ENCODE data around the gene CSPG4.
"Not testable (repeated sequence)": the region's sequence is repeated elsewhere in the genome, so short reads cannot be mapped to it uniquely, and the experiment has no call there.

The CSPG4 gene

DNA sequence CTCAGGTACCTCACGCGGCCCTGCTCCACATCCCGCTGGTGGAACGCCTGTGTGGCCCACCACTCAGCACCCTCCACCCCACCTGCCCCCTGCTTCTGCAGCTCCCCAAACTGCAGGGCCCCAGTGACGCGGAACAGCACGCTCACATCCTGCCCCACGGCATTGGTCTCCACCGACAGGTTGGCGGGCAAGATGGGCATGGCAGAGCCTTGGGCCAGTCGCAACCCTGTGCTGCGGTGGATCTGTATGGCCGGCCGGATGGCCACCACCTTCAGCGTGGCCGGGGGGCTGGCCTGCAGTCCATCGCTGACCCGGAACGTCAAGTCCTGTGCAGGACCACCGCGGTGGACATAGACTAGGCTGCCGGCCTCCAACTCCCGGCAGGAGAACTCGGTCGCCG is 23.8 kb downstream of the CSPG4 start:
- no peak for DNase-seq (ENCODE audit: low read depth in 1 of 2, low spot score in 1 of 2)

DNA sequence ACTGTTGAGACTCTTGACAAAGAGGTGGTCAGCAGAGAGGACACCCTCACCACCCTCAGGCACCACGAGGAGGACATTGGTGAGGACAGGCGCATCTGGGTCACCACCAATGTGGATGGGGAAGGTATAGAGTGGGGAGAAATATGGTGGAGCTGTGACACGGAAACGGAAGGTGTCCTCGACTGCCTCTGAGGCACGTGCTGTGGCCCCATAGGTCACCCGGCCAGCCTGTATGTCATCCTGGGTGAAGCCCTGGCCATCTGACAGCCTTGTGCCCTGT is 24.4 kb downstream of the CSPG4 start:
- no peak for DNase-seq (ENCODE audit: low read depth in 1 of 2, low spot score in 1 of 2)

GRCh38 chr15:75687486-75688277 is 25.0 kb downstream of the CSPG4 start:
- DNase-seq (ENCODE audit: low read depth in 1 of 2, low spot score in 1 of 2) = no peak

GRCh38 chr15:75686212-75686642 is 26.4 kb downstream of the CSPG4 start:
- peak; percentile 54 to 57 for DNase-seq (ENCODE audit: low read depth in 1 of 2, low spot score in 1 of 2)

GRCh38 chr15:75685195-75685594 is 27.5 kb downstream of the CSPG4 start:
- no peak for DNase-seq (ENCODE audit: low read depth in 1 of 2, low spot score in 1 of 2)

GRCh38 chr15:75684648-75685047 is 28.0 kb downstream of the CSPG4 start:
- DNase-seq (ENCODE audit: low read depth in 1 of 2, low spot score in 1 of 2) = no peak

- peak; percentile 18 to 43 for DNase-seq (ENCODE audit: low read depth in 1 of 2, low spot score in 1 of 2)
Observed at GRCh38 chr15:75683646-75684312, 28.9 kb downstream of the CSPG4 start.

- no peak for DNase-seq (ENCODE audit: low read depth in 1 of 2, low spot score in 1 of 2)
Observed at GRCh38 chr15:75682181-75683135, 30.2 kb downstream of the CSPG4 start.

DNA sequence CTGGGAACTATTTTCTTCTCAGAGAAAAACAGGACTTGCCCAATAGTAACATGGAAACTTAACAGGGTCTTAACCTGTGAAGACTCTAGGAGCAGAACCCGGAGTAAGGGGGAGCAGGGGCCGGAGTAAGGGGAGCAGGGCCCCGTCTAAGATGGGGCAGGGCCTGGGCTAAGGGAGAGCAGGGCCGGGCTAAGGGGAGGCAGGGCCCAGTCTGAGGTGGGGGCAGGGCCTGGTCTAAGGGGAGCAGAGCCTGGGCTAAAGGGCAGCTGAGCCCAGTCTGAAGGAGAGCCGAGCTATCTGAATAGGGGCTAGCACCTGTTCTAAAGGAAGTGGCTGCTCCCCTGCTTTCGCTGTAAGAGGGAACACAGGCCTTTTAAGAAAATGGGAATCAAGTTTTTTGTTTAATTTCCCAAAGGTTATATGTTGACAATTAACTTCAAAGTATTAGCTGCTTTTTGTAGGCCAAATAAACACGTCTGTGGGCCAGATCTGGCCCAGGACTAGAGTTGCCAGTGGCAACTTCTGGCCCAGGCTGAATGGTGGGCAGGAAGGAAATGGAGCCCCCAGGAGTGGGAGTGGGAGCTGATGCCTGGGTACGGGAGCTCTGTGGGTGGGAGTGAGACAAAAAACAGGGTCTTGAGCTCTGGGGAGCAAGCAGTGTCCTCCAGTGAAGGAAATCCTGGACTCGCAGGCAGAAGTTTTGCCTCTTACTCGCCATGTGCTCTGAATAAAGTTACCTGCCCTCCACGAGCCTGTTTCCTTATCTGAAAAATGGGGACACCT is 32.5 kb downstream of the CSPG4 start:
- no peak for DNase-seq (ENCODE audit: low read depth in 1 of 2, low spot score in 1 of 2)

- DNase-seq (ENCODE audit: low read depth in 1 of 2, low spot score in 1 of 2) = not testable (repeated sequence)
Observed at GRCh38 chr15:75678324-75678690, 34.3 kb downstream of the CSPG4 start.

GRCh38 chr15:75677465-75678323 is 35.0 kb downstream of the CSPG4 start:
- DNase-seq (ENCODE audit: low read depth in 1 of 2, low spot score in 1 of 2) = no peak

DNA sequence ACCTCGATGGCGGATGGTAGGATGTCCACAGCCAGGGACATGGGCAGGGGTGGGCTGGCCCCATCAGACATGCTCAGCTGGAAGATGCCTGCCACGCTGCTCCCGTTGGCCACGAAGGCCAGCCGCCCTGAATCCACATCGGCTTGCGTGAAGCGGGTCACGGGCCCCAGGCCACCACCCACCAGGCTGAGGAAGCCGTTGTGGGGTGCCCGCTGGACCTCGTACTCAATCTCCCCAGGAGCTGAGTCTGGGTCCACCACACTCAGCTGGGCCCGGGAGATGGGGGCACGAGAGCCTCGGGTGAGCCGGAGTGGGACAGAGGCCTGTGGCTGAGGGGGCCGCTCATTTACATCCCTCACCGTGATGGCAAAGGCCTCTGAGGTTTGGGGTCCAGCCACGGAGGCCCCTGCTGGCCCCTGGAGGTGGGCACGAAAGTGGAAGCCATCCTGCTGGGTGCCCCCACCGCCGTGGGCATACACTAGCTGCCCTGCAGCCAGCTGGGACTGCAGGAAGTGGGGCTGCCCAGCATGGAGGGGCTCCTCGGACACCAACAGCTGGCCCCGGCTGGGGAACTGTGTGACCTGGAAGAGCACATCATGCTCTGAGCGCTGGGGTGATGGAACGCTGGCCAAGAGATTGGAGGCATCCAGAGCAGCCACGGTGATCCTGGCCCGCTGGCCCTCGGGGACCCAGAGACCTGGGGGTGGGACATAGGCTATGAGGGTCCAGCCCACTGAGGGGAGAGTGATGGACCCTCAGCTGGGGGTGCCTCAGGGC is 35.8 kb downstream of the CSPG4 start:
- no peak for DNase-seq (ENCODE audit: low read depth in 1 of 2, low spot score in 1 of 2)

GRCh38 chr15:75675579-75676404 is 36.9 kb downstream of the CSPG4 start:
- no peak for DNase-seq (ENCODE audit: low read depth in 1 of 2, low spot score in 1 of 2)

GRCh38 chr15:75674366-75674765 is 38.3 kb downstream of the CSPG4 start:
- no peak for DNase-seq (ENCODE audit: low read depth in 1 of 2, low spot score in 1 of 2)

DNA sequence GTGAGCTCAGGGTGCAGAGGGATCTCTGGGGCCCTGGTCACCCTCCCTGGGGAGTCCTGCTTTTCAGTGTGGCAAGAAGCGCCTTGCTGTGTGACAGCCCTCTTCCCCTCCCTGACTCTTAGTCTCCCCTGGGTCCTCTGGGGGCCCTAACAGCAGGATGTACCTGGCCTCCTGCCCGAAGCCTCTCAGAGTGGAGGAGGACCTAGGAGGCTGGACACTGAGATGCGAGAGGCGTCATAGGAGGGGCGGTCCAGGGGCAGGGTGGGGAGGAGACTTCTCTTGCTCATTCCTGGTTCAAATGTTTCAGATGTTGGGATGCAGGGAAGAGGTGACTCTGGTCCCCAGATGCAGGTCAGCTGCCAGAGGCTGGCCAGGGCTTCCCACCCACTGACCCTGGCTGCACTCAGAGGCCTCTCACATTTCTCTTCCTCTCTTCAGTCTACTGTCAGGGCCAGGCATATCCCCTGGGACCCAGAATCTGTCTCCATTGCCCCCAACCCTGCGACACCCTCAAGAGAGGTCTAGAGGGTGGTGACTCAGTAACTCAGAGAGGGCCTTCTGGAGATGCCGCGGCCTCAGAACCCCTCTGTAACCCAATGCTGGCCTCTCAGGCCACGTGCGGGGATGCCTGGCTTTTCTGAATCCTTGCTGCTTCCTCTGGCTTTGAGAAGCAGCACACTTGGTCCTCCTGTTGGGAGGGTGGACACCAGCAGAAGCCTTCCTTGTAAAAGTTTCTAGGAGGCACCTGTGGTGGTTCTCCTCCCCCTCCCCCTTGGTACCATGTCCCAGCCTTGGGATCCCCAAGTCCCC is 39.0 kb downstream of the CSPG4 start:
- DNase-seq (ENCODE audit: low read depth in 1 of 2, low spot score in 1 of 2) = no peak

DNA sequence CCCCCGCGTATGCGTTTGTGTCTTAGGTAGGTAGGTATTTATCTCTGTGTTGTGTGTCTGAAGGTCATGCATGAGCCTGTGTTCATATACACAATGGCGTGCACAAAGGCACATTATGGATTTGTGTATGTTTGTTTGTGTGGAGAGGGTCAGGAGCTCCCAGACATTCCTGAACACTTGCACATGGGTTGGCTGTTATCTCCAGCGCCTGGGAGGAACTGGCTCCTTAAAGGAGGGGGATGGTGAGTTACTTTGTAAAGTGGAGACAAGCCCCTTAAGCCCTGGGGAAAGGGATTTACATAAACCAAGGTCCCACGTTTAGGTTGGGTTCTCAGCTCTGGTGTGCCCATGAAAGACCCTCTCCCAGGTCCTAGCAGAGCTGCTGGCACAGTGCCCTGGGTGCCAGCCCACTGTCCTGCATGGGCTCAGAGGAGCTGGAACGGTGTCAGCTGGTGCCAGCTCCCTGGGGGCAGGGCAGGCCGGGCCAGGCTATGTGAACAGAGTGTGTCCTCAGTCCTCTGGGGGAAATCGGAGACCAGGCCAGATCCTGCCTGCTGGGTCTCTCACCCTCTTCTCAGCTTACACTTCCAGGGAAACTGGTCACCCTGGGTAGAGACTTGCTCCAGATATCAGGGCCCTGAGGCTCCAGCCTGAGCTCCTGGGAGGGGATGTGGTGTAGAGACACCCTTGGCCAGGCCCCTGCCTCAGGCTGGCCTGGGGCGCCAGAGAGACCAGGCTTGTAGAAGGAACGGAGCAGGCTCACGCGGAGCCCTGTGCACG is 39.8 kb downstream of the CSPG4 start:
- DNase-seq (ENCODE audit: low read depth in 1 of 2, low spot score in 1 of 2) = no peak

Data from activated T-helper 1 cell treated with anti-CD3 and anti-CD28 coated beads, Interleukin-2, amount 50 U/mL, for 16 hours (primary cell).